ENCODE results near the gene SOX4.
"Not testable (repeated sequence)": the region's sequence is repeated elsewhere in the genome, so short reads cannot be mapped to it uniquely, and the experiment has no call there.

The SOX4 gene
- total RNA-seq: 14.8 to 32.1 (median 25.6) reads per million in 17 experiments

DNA sequence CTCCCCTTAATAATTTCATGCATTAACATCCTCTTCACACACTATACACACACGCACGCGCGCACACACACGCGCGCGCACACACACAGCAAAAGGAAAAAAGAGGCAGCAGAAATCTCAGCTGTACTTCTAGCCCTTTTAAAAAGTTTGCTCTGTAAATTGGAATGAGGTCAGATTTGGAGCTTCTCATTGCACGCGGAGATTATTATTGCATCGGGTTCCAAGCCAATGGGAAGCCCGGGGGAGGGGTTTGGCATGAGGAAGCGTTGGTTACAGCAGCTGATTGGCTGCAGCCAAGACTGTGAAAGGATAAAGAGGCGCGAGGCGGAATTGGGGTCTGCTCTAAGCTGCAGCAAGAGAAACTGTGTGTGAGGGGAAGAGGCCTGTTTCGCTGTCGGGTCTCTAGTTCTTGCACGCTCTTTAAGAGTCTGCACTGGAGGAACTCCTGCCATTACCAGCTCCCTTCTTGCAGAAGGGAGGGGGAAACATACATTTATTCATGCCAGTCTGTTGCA is at the start of gene SOX4:
Gene SOX4, plus strand, starts transcription at position 340 of the 515 bp plus-strand sequence. CDS start 784 bp downstream, outside the sequence.
- peak; percentile 91 to 95 (median 94) for DNase-seq

- DNase-seq: not testable (repeated sequence)
These were observed 41.3 kb upstream of the SOX4 start for GRCh38 chr6:21552286-21552685.

DNA sequence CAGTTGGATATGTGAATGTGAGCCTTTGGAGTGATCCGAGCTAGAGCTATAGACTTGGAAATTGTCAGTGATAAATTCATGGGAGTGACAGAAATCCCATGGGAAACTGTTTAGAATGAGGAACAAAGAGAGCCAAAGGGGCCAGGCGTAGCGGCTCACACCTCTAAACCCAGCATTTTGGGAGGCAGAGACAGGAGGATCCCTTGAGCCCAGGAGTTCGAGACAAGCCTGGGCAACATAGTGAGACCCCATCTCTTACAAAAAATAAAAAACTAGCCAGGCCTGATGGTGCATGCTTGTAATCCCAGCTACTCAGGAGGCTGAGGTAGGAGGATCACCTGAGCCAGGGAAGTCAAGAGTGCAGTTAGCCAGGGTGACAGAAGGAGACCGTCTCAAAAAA is 39.3 kb upstream of the SOX4 start:
- DNase-seq: no peak

- DNase-seq: no peak
These were observed 38.4 kb upstream of the SOX4 start for GRCh38 chr6:21555197-21555596.

- DNase-seq: no peak
These were observed 37.0 kb upstream of the SOX4 start for GRCh38 chr6:21556511-21556910.

DNA sequence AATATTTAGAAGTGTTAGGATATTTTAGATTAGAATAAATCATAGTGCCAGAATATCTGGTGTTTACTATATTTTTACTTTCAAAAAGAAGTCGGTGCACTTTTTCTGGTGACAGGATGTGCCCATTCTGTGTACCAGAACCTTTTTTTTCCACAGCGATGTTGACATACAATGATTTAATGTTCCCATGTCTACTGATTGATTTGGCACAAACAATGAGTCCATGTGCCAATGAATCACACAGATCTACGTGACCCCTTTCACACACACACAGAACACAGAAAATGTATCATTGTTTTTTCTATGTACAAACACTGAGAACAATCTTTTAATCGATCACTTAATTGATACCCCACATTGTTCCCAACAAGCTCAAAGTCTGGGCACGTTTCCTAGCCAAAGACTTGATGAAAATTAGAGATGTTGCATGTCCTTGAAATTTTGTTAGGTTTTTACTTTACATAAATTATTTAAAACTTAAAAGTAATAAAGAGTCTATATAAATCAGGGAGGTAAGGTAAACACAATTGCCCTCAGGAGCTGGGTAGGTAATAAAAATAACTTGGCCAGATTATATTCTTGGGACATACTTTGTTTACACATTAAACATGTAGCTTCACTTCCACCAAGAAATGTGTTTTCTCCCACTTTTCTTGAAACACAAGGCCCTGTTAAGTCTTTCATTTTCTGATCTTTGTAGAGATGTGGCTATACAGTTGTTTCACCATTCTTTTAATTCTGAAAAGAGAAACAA is 36.4 kb upstream of the SOX4 start:
- DNase-seq: no peak

GRCh38 chr6:21559238-21559637 is 34.3 kb upstream of the SOX4 start:
- no peak for DNase-seq

DNA sequence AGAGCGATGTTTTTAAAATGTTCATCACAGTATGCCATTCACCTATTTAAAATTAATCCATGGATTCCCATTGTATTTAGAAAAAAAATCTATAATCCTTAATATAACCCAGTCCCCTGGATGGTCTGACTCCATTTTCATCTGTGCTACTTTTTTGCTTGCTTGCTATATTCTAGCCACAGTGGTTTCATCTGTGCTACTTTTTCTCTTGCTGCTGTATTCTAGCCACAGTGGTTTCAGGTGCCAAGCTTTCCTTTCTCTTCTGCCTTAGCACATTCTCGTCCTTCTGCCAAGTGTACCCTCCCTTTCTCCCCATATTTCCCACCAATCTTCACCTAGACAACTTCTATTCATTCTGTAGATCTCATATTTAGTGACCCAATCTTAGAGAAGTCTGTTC is 33.3 kb upstream of the SOX4 start:
- no peak for DNase-seq

- DNase-seq: no peak
These were observed 28.1 kb upstream of the SOX4 start for GRCh38 chr6:21565431-21565830.

GRCh38 chr6:21578523-21578922 is 15.0 kb upstream of the SOX4 start:
- DNase-seq: no peak

GRCh38 chr6:21582651-21583050 is 10.9 kb upstream of the SOX4 start:
- no peak for DNase-seq

DNA sequence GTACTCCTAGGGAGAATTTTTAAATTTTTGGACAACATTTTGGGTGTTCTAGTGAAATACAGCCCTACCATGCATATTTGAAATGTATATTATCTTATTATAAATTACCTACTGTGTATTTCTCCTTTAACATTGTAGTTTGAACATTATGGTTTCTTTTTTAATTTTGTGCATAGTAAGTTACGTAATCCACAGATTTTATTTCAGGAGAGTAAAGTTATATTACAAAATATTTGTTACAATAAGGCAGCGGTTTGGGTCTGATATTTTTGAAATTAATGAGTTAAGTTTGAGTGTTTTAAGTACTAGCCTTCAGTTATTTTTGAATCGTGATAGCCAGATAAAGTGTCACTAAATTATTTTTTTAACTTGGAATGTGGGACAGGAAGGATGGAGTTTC is 7.3 kb upstream of the SOX4 start:
- DNase-seq: no peak

DNA sequence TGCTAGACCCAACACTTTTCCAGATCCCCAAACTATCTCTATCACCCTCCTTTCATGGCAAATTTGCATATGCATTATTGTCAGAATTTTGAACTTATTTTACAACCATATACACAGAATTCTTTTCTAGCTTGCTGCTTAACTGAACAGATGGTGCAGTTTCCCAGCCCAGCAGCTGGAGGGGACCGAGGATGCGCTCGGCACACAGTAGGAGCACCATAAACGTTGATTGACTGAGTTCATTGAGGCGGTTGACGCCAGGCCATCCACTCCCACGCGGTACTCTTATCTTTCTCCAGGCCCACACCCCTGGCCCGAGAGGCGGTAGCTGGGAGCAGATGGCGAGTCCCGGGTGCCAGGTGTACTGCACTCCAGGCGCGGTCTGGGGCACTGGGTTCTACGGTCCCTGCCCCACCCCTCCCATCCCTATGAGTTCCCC is 6.8 kb upstream of the SOX4 start:
- no peak for DNase-seq

- peak; percentile 59 to 81 (median 74) for DNase-seq
These were observed 6.2 kb upstream of the SOX4 start for GRCh38 chr6:21587179-21587960.

DNA sequence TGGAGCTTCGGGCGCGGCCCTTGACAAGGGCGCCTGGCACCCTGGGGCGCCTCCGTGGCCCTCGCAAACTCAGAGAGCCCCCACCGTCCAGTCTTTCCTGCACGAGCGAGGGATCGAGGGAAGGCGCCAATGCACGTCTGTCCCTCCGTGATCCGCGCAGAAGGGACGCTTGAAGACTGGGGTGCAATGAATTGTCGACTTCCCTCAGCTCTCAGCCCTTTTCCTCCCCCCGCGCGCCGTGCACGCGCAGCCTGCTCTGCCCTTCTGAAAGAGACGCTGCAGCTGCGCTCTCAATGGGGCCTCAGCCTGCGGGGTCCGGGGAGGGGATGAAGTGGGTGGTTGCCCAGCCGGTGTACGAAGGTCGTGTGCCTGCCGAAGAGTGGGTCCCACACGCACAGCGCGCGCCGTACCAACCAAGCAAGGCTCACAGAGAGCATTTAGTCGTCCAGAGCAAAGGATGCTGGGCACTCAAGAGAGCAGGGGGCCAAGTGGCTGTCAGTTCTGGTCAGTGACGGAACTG is 5.5 kb upstream of the SOX4 start:
- peak; percentile 46 to 78 (median 61) for DNase-seq

GRCh38 chr6:21588481-21589351 is 4.8 kb upstream of the SOX4 start:
- DNase-seq: peak; percentile 56 to 81 (median 76)

DNA sequence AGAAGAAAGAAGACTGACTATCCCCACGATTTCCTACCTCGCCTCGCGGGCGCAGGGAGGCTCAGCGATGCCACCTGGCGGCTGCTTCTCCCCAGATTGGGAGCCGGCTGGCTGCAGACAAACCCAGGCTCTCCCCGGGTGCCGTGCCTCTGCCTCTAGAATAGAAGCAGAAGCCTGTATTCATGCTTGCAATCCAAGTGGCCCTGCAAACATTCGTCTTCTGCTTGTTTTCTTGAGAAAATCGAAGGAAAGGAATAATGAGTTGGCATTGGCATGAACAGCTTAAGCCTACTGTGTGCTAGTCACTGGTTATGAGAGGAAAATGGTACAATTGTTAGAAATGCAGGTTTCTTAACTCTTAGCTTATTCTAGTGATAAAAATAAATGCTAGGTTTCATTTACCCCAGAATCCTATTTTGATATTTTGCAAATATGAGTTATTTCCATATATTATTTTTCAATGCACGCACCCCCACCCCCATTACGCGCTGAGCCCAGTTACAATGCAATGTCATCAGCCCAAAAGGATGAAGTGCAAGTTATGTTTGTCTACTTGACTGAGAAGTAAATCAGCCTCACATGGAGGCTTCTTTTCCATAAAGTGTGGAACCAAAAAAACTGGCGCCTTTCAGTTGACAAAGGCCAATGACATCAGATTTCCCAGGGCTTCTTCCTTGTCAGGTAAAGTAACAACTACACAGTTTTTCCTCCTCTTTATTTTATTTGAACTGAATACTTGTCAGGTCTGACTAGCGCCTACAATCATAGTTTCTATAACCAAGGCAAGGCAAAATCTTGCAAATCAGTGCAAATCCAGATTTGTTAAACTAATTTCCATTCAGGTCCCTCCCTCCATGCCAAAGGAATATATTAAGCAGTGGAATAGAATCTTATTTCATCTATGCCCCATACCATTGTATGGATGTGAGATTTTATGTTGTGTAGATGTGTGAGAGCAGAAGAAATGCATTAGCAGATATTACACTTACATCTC is 3.9 kb upstream of the SOX4 start:
- peak; percentile 84 to 94 (median 91) for DNase-seq

DNA sequence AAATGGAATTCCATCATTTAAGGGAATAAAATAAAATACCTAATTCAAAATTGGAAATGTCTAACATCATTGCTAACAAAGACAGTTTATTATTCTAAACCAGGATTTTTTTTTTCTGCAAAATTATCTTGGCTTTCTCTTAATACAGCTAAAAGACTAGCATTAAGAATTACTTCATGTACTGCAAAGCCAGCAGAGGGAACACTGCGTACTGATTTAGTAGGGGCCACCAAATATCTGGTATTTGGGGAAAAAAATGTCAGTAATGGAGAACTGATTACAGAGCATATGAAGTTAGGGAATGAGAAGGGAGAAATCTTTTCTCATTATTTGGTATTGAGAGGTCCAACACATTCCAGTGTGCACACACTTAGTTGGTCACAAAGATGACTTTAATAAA is 3.2 kb upstream of the SOX4 start:
- no peak for DNase-seq

GRCh38 chr6:21591446-21591845 is 2.1 kb upstream of the SOX4 start:
- DNase-seq: no peak

- no peak for DNase-seq
These were observed 598 bp upstream of the SOX4 start for GRCh38 chr6:21592953-21593352.

DNA sequence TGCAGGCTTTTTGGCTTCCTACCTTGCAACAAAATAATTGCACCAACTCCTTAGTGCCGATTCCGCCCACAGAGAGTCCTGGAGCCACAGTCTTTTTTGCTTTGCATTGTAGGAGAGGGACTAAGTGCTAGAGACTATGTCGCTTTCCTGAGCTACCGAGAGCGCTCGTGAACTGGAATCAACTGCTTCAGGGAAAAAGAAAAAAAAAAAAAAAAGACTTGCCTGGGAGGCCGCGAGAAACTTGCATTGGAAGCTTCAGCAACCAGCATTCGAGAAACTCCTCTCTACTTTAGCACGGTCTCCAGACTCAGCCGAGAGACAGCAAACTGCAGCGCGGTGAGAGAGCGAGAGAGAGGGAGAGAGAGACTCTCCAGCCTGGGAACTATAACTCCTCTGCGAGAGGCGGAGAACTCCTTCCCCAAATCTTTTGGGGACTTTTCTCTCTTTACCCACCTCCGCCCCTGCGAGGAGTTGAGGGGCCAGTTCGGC is 420 bp downstream of the SOX4 start:
- no peak for DNase-seq

Data from suppressor macrophage (primary cell).